Measurements from ENCODE around the gene DIO1. TPM values are rescaled to one million over a fixed set of nuclear protein-coding genes. Genes with fewer than 3 reads are reported as not detected.

The DIO1 gene
- total and polyA plus RNA-seq, 8 donors: 0.09 TPM; not detected in 7

GRCh38 chr1:53911442-53911841 is 17.5 kb downstream of the DIO1 start:
- no peak for ATAC-seq
- Histone ChIP-seq H3K4me3 (no peak overlapping the region), H3K4me1 (no peaks in the 10 kb centered on the region), H3K27ac (no peak overlapping the region), H3K27me3 (no peaks in the 10 kb centered on the region), H3K36me3 (no peaks in the 10 kb centered on the region), H3K9me3 (no peaks in the 10 kb centered on the region)
- TF ChIP-seq CTCF (IDR thresholded peaks at IDR 0.05): no peak
- 72 to 73% methylated on average over 4 of the region's 4 CpGs for WGBS, 2 donors
- no peak for DNase-seq
- no peak for FAIRE-seq
- intact Hi-C loops (cut with DNase I): no loop called here

- Histone ChIP-seq H3K27me3 (no peaks in the 10 kb centered on the region), H3K4me3 (no peak overlapping the region), H3K27ac (no peak overlapping the region), H3K9me3 (no peaks in the 10 kb centered on the region), H3K4me1 (peaks cover 0 to 2% (median 1%) of the 10 kb centered on the region in 3 donors), H3K36me3 (no peaks in the 10 kb centered on the region)
- FAIRE-seq (no peak), ATAC-seq (no peak), DNase-seq (no peak)
- TF ChIP-seq CTCF (IDR thresholded peaks at IDR 0.05): no peak
- 88 to 91% methylated on average over 5 of the region's 5 CpGs for WGBS, 2 donors
- intact Hi-C loops (cut with DNase I): no loop called here
These were observed 19.5 kb downstream of the DIO1 start for GRCh38 chr1:53913352-53914033.

- no peak for TF ChIP-seq CTCF (IDR thresholded peaks at IDR 0.05)
- peak; percentile 20 to 44 (median 30) for ATAC-seq
- no peak for DNase-seq
- H3K27ac ChIP-seq: peak overlapping the region in 2 of 4 donors; percentile 69 to 77
- intact Hi-C loops (cut with DNase I): no loop called here
- H3K36me3 ChIP-seq: no peaks in the 10 kb centered on the region
- peaks cover 8 to 16% (median 13%) of the 10 kb centered on the region in 3 donors for H3K4me1 ChIP-seq
- H3K9me3 ChIP-seq: no peaks in the 10 kb centered on the region
- 65 to 73% methylated on average over 5 of the region's 5 CpGs for WGBS, 2 donors
- no peaks in the 10 kb centered on the region for H3K27me3 ChIP-seq
- FAIRE-seq: no peak
- H3K4me3 ChIP-seq: no peak overlapping the region
These were observed 24.4 kb downstream of the DIO1 start for GRCh38 chr1:53918343-53918742.

GRCh38 chr1:53919675-53920066 is 25.7 kb downstream of the DIO1 start:
- H3K9me3 ChIP-seq: no peaks in the 10 kb centered on the region
- no peak overlapping the region for H3K4me3 ChIP-seq
- FAIRE-seq (no peak), DNase-seq (no peak), ATAC-seq (peak; percentile 59 to 81 (median 66))
- intact Hi-C loops (cut with DNase I): no loop called here
- H3K27ac ChIP-seq: peak overlapping the region in 1 of 4 donors; percentile 69
- H3K4me1 ChIP-seq: peaks cover 8 to 16% (median 13%) of the 10 kb centered on the region in 3 donors
- no peaks in the 10 kb centered on the region for H3K27me3 ChIP-seq
- no peak for TF ChIP-seq CTCF (IDR thresholded peaks at IDR 0.05)
- H3K36me3 ChIP-seq: no peaks in the 10 kb centered on the region
- WGBS, 2 donors: 59 to 74% methylated on average over 3 of the region's 3 CpGs

GRCh38 chr1:53927376-53927881 is 33.4 kb downstream of the DIO1 start:
- H3K27me3 ChIP-seq: no peaks in the 10 kb centered on the region
- no peak for FAIRE-seq

More at GRCh38 chr1:53927376-53927881, 33.4 kb downstream of the DIO1 start:
- WGBS, 2 donors: 94 to 95% methylated on average over 2 of the region's 2 CpGs
- Histone ChIP-seq H3K27ac (no peak overlapping the region), H3K4me3 (no peak overlapping the region), H3K9me3 (no peaks in the 10 kb centered on the region), H3K36me3 (no peaks in the 10 kb centered on the region), H3K4me1 (no peaks in the 10 kb centered on the region)
- no peak for TF ChIP-seq CTCF (IDR thresholded peaks at IDR 0.05)
- intact Hi-C loops (cut with DNase I): no loop called here
- DNase-seq: no peak
- ATAC-seq: no peak
